ENCODE results near the gene C19orf47.

- TF ChIP-seq CTCF (conservative IDR thresholded peaks at IDR 0.05) (no peak), EZH2 (IDR thresholded peaks at IDR 0.05; ENCODE audit: low read depth) (no peak)
Observed at GRCh38 chr19:40274585-40275544, 73.3 kb downstream of the C19orf47 start.

Measured in PC-9 (cell line).